ENCODE results near the gene TPST2.

GRCh38 chr22:26496456-26496855, 93.5 kb downstream of the TPST2 start:
- no peak for TF ChIP-seq CTCF (IDR thresholded peaks at IDR 0.05; ENCODE audit: low read depth, low read length, poor library complexity, severe bottlenecking)
- no peak for TF ChIP-seq EZH2phosphoT487 (IDR thresholded peaks at IDR 0.05; ENCODE audit: borderline replicate concordance, low read length)
